ENCODE data around the gene HOXA4.

HOXA4 gene

GRCh38 chr7:27092819-27093110, 37.8 kb downstream of the HOXA4 start:
- no peak for DNase-seq (ENCODE audit: low read depth)

DNA sequence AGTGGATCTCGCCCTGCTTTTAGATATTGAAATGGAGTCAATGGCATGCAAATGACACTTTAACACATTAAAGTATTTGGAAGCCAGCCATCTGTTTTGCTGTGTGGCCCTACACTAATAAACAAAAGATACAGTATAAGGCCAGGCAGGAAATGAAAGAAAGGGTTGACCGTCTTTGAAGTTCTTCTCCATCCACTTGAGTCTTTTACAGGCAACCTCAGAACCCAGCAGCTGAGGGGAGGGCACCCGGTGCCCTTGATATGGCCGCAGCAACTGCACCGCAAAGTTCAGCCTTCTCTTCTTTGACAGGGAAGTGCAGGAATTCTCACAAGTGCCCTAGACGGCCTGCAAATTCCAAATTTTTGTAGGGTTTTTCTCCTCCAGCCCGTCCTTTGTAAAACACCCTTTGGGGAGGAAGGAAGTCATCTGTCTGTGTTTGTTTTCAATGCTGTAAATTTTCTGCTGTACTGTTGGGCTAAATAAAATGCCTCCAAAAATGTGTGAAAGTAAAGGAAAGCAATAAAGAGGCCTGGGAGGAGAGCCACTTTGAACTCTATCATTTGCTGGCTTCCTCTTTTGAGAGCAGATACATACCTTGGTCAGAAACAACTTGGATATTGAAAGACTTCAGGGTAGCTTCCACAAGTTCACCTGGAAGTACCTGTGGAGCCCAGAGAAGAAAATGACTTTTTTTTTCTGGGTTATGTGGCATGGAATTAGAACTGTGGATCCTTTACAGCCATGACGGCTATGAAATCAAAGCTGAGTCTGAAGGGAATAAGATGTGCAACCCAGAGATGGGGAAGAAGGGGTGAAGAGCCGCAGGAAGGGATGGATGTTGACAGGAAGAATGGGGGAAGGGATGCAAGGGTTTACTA, 38.4 kb downstream of the HOXA4 start:
- DNase-seq (ENCODE audit: low read depth): no peak

DNA sequence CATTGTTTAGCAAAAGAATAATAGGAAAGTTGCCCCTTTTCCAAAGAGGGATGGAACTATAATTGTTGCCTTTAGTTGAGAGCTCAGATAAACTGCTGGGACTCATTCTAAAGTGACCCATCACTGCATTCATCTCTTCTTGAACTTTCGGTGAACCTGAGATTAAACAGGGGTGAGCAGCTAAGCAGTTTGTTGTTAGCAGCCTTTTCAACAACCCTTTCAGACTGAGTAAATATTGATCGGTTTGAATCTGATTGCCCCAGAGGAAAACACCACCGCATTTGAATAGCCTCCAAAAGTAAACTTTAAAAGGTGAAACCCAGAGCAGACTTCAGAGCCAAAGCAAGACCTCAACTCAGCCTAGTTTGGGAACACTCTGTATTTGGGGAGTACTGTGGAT, 39.5 kb downstream of the HOXA4 start:
- DNase-seq (ENCODE audit: low read depth): no peak

DNA sequence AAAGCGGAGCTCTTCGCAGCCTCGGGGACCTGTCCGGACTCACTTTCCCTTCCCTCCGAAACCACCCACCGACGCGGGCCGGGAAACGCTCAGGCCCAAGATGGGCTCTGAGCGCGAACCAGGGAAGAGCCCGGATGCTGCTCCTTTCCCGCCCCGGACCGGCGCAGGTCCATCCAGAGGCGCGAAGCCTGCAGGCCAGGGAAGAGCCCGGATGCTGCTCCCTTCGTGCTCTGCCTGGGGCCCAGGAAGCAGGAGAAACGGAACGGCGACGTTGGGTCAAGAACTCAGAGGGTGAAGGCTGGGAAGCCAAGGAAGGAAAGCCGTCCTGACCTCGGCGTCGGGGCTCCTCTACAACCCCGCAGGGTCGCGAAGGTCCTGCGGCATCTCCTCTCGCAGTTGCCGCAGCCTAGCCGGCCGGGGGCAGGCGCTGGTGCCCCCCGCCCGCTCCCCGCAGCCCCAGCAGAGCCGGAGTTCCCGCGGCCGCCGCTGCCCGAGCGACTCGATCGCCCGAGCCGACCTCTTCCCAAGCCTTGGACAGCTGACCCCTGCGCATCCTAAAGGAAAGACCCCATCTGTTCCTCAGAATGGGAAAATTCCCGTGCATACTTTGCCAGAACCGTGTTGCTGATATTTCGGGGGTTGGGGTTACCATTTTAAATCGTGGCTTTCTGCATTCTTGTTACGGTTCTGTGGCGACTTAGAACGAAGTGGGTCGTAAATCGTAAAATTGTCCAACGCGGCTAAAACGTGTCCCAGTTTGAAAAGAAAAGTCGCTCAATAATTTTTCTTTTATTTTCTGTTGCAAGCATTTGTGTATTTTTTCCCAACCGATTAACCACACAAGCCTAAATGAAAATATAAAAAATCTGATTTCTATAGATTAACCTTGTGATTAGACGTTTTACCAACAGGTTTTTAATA, 42.3 kb downstream of the HOXA4 start:
- DNase-seq (ENCODE audit: low read depth): no peak

DNA sequence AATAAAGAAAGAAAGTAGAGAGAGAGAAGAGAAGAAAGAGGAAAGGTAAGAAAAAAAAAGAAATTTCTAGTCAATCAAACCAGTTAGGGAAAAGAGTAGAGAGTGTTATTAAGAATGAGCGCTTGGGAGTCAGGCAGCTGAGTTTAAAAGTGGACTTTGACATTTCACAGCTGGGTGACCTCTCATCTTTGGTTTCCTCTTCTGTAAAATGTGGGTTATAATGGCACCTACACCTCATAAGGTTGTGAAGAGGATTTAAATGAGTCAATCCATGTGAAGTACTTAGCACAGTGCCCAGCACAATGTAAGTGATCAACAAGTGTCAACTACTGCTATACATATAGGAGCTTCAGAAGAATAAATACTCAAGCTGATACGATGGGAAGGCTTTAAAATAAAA, 46.9 kb downstream of the HOXA4 start:
- no peak for DNase-seq (ENCODE audit: low read depth)

- DNase-seq (ENCODE audit: low read depth): no peak
Observed at GRCh38 chr7:27082171-27082570, 48.4 kb downstream of the HOXA4 start.

DNA sequence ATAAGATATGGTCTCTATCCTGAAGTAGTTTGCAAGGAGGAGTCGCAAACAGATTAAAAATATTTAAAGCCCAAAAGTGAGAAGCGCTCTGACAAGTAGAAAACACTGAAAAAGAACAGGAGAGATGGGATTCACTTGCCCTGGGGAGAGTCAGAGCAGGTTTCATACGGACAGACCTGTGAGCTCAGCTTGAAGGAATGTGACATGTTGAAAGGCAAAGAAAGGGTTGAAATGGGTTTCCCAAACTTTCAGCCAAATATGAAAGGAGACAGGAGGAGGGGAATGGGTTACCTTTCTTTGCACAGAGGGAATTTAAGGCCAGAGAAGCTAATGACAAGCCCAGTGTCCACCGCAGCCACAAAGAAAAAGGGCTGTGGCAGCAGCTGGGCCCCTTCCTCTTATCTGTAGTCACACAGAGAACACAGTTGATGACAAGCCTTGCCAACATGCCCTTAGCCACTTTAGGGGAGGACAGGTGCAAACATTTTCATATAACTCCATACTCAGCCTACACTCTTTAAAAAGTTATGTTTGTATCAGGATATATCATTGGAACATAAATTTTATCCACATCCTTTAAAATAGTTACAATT, 49.6 kb downstream of the HOXA4 start:
- DNase-seq (ENCODE audit: low read depth): no peak

- DNase-seq (ENCODE audit: low read depth): no peak
Observed at GRCh38 chr7:27079234-27079975, 51.2 kb downstream of the HOXA4 start.

DNA sequence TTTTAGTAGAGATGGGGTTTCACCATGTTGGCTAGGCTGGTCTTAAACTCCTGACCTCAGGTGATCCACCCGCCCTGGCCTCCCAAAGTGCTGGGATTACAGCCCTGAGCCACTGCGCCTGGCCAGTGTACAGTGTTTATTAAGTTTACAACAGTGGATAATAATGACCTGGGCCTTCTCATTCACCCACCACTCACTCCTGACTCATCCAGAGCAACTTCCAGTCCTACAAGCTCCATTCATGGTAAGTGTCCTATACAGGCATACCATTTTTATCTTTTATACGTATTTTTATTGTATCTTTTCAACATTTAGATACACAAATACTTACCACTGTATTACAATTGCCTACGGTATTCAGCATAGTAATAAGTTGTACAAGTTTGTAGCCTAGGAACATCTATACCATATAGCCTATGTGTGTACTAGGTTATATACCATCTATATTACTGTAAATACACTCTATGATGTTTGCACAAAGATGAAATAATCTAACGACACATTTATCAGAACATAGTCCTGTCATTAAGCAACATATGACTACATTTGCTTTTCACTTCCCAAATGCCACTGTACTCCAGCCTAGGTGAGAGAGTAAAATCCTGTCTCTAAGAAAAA, 51.8 kb downstream of the HOXA4 start:
- DNase-seq (ENCODE audit: low read depth): no peak
